ENCODE measurements around the gene PGM2L1. TPM values are rescaled to one million over a fixed set of nuclear protein-coding genes. Genes with fewer than 3 reads are reported as not detected.

Gene PGM2L1
- total and polyA plus RNA-seq, 7 donors: 1.2 to 13.4 (median 7.6) TPM

- Histone ChIP-seq H3K27me3 (no peaks in the 10 kb centered on the region), H3K4me1 (peaks cover 0 to 56% (median 49%) of the 10 kb centered on the region in 4 donors), H3K36me3 (no peaks in the 10 kb centered on the region), H3K4me3 (no peak overlapping the region), H3K9me3 (no peaks in the 10 kb centered on the region), H3K27ac (peak overlapping the region in 3 of 4 donors; percentile 5 to 62 (median 46))
- intact Hi-C loops (cut with DNase I): no loop called here
- 68 to 77% methylated on average over 2 of the region's 2 CpGs for WGBS, 2 donors
- TF ChIP-seq, protein P1, sequence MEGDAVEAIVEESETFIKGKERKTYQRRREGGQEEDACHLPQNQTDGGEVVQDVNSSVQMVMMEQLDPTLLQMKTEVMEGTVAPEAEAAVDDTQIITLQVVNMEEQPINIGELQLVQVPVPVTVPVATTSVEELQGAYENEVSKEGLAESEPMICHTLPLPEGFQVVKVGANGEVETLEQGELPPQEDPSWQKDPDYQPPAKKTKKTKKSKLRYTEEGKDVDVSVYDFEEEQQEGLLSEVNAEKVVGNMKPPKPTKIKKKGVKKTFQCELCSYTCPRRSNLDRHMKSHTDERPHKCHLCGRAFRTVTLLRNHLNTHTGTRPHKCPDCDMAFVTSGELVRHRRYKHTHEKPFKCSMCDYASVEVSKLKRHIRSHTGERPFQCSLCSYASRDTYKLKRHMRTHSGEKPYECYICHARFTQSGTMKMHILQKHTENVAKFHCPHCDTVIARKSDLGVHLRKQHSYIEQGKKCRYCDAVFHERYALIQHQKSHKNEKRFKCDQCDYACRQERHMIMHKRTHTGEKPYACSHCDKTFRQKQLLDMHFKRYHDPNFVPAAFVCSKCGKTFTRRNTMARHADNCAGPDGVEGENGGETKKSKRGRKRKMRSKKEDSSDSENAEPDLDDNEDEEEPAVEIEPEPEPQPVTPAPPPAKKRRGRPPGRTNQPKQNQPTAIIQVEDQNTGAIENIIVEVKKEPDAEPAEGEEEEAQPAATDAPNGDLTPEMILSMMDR (IDR thresholded peaks at IDR 0.05): no peak
- peak in 3 of 4 donors; percentile 17 to 63 (median 37) for TF ChIP-seq POLR2AphosphoS5 (IDR thresholded peaks at IDR 0.05)
- peak; percentile 89 for DNase-seq
Observed at GRCh38 chr11:74322667-74323066, 75.6 kb downstream of the PGM2L1 start.

GRCh38 chr11:74321487-74322188, 76.6 kb downstream of the PGM2L1 start:
- no peak for DNase-seq
- intact Hi-C loops (cut with DNase I): loop anchor here (1.0 kb wide), 1 partner anchor 65 kb away; no protein-coding TSS in a partner anchor
- WGBS, 2 donors: 40 to 64% methylated on average over 10 of the region's 10 CpGs
- peaks cover 0 to under 1% (median 0%) of the 10 kb centered on the region in 4 donors for H3K9me3 ChIP-seq
- H3K4me3 ChIP-seq: no peak overlapping the region
- TF ChIP-seq POLR2AphosphoS5 (IDR thresholded peaks at IDR 0.05) (peak in 2 of 4 donors; percentile 4 to 11), EP300 (IDR thresholded peaks at IDR 0.05) (no peak), POLR2A (IDR thresholded peaks at IDR 0.05) (no peak)
- TF ChIP-seq, protein P1 (IDR thresholded peaks at IDR 0.05): peak in 2 of 4 experiments; percentile 10 to 43
- peak overlapping the region; percentile 5 to 62 (median 36) for H3K27ac ChIP-seq
- H3K36me3 ChIP-seq: no peaks in the 10 kb centered on the region
- no peaks in the 10 kb centered on the region for H3K27me3 ChIP-seq
- peaks cover 0 to 55% (median 47%) of the 10 kb centered on the region in 4 donors for H3K4me1 ChIP-seq

DNA sequence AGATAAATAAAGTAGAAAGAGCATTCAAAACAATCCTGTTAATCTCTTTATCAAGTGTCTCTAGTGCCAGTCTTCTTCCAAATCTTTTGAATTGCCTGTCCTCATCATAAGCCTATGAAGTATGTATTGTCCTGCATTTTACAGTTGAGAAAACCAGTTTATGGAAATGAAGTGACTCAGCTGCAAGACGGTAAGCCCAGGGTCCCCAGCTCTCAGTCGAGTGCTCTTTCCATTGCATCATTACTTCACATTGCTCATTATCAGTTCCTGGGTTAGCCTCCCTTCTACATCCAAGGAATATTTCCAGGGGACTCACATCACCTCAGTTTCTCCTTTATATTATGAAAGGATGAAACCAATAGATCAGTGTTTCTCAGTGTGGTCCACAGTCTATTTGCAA, 77.7 kb downstream of the PGM2L1 start:
- Histone ChIP-seq H3K27ac (no peak overlapping the region), H3K36me3 (no peaks in the 10 kb centered on the region), H3K27me3 (no peaks in the 10 kb centered on the region), H3K4me1 (peaks cover 0 to 47% (median 36%) of the 10 kb centered on the region in 4 donors), H3K9me3 (peaks cover 0 to 6% (median 0%) of the 10 kb centered on the region in 4 donors), H3K4me3 (no peak overlapping the region)
- intact Hi-C loops (cut with DNase I): no loop called here
- TF ChIP-seq EP300 (IDR thresholded peaks at IDR 0.05) (no peak), POLR2AphosphoS5 (IDR thresholded peaks at IDR 0.05) (no peak), POLR2A (IDR thresholded peaks at IDR 0.05) (no peak)
- TF ChIP-seq, protein P1 (IDR thresholded peaks at IDR 0.05): no peak
- no peak for DNase-seq
- WGBS, 2 donors: 64 to 66% methylated on average over 2 of the region's 2 CpGs

GRCh38 chr11:74319139-74319816, 79.0 kb downstream of the PGM2L1 start:
- Histone ChIP-seq H3K27ac (peak overlapping the region in 3 of 4 donors; percentile 35 to 72 (median 51)), H3K9me3 (peaks cover 0 to 6% (median 0%) of the 10 kb centered on the region in 4 donors), H3K27me3 (no peaks in the 10 kb centered on the region), H3K4me1 (peaks cover 0 to 39% (median 30%) of the 10 kb centered on the region in 4 donors), H3K36me3 (no peaks in the 10 kb centered on the region), H3K4me3 (no peak overlapping the region)
- TF ChIP-seq POLR2AphosphoS5 (IDR thresholded peaks at IDR 0.05) (peak in 1 of 4 donors; percentile 42), EP300 (IDR thresholded peaks at IDR 0.05) (no peak), POLR2A (IDR thresholded peaks at IDR 0.05) (no peak)
- intact Hi-C loops (cut with DNase I): no loop called here
- no peak for DNase-seq
- 81 to 85% methylated on average over 5 of the region's 5 CpGs for WGBS, 2 donors
